ENCODE data around the gene SPON1.
"Not testable (repeated sequence)": the region's sequence is repeated elsewhere in the genome, so short reads cannot be mapped to it uniquely, and the experiment has no call there.

The SPON1 gene

DNA sequence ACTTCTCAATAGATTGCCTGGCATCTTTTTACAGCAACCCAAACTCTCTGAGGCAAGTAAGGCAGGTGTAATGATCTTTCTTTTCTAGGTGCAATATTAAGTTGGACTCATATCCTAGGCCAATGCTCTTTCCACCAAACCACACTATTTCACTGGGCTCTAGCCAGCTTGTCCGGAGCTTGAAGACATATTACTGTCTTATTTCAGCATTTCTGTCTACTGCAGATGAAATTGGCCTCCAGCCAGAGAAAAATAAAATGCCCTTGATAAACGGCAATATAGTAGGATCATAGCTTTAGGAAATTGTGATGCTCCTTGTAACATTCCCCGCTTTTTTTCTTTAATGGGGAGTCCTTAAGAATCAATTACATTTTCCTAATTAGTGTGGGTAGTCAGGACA, 48.1 kb downstream of the SPON1 start:
- Histone ChIP-seq H3K4me3 (ENCODE audit: low read length) (no peak overlapping the region), H3K9me3 (ENCODE audit: low read length) (no peaks in the 10 kb centered on the region), H3K4me1 (ENCODE audit: insufficient read depth, low read length) (no peaks in the 10 kb centered on the region), H2AFZ (ENCODE audit: low read depth, low read length) (no peak overlapping the region), H3K36me3 (ENCODE audit: insufficient read depth, low read length) (no peaks in the 10 kb centered on the region), H3K27me3 (ENCODE audit: insufficient read depth, low read length) (no peaks in the 10 kb centered on the region)

- no peaks in the 10 kb centered on the region for H3K27me3 ChIP-seq (ENCODE audit: insufficient read depth, low read length)
- H3K9me3 ChIP-seq (ENCODE audit: low read length) = no peaks in the 10 kb centered on the region
- no peaks in the 10 kb centered on the region for H3K36me3 ChIP-seq (ENCODE audit: insufficient read depth, low read length)
- no peak overlapping the region for H3K4me3 ChIP-seq (ENCODE audit: low read length)
- no peak overlapping the region for H2AFZ ChIP-seq (ENCODE audit: low read depth, low read length)
- H3K4me1 ChIP-seq (ENCODE audit: insufficient read depth, low read length) = no peaks in the 10 kb centered on the region
Measured at GRCh38 chr11:14012846-14013245, 50.3 kb downstream of the SPON1 start.

GRCh38 chr11:14015711-14016110, 53.2 kb downstream of the SPON1 start:
- no peaks in the 10 kb centered on the region for H3K27me3 ChIP-seq (ENCODE audit: insufficient read depth, low read length)
- H3K4me3 ChIP-seq (ENCODE audit: low read length) = no peak overlapping the region
- no peaks in the 10 kb centered on the region for H3K4me1 ChIP-seq (ENCODE audit: insufficient read depth, low read length)
- H2AFZ ChIP-seq (ENCODE audit: low read depth, low read length) = no peak overlapping the region
- H3K9me3 ChIP-seq (ENCODE audit: low read length) = no peaks in the 10 kb centered on the region
- no peaks in the 10 kb centered on the region for H3K36me3 ChIP-seq (ENCODE audit: insufficient read depth, low read length)

GRCh38 chr11:14018441-14018840, 55.9 kb downstream of the SPON1 start:
- Histone ChIP-seq H3K4me1 (ENCODE audit: insufficient read depth, low read length) (no peaks in the 10 kb centered on the region), H3K4me3 (ENCODE audit: low read length) (no peak overlapping the region), H2AFZ (ENCODE audit: low read depth, low read length) (no peak overlapping the region), H3K9me3 (ENCODE audit: low read length) (no peaks in the 10 kb centered on the region), H3K27me3 (ENCODE audit: insufficient read depth, low read length) (no peaks in the 10 kb centered on the region), H3K36me3 (ENCODE audit: insufficient read depth, low read length) (no peaks in the 10 kb centered on the region)

DNA sequence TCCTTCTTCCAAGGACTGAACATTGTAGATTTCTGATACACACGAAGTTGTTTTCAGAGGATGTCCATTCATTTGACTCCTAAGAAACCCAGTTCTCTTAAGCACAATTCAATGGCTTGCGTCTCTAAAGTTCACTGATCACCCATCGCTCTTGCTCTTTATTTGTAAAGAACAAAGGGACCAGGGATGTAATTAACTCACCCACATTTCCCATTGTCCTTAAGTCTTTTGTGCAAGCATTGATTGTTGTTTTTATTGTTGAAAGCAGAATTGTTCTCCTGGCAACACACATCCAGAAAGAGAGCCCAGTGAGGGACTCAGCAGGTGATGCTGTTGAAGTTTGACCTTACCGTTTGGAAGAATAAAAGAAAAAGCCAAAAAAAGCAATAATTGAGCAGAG, 59.2 kb downstream of the SPON1 start:
- H3K36me3 ChIP-seq (ENCODE audit: insufficient read depth, low read length) = no peaks in the 10 kb centered on the region
- no peaks in the 10 kb centered on the region for H3K4me1 ChIP-seq (ENCODE audit: insufficient read depth, low read length)
- H3K9me3 ChIP-seq (ENCODE audit: low read length) = no peaks in the 10 kb centered on the region
- no peaks in the 10 kb centered on the region for H3K27me3 ChIP-seq (ENCODE audit: insufficient read depth, low read length)
- no peak overlapping the region for H2AFZ ChIP-seq (ENCODE audit: low read depth, low read length)
- no peak overlapping the region for H3K4me3 ChIP-seq (ENCODE audit: low read length)

DNA sequence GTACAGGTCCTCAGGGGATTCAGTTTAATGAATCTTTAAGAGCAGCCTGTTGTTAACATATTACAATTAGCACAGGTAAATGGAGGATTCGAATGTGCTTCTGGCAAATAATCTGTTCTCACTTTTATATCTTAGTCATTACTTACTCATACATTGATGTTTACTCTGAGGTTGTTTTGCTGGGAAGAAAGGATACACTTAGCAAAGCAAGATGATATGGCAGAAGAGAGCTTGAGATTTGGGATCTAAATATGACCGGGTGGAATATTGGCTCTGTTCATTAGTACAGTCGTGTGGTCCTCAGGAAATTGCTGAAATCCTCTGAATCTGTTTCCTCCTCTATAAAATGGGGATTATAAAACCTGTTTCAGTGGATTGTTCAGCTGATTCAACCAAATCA, 59.7 kb downstream of the SPON1 start:
- Histone ChIP-seq H2AFZ (ENCODE audit: low read depth, low read length) (no peak overlapping the region), H3K4me3 (ENCODE audit: low read length) (no peak overlapping the region), H3K9me3 (ENCODE audit: low read length) (no peaks in the 10 kb centered on the region), H3K4me1 (ENCODE audit: insufficient read depth, low read length) (no peaks in the 10 kb centered on the region), H3K36me3 (ENCODE audit: insufficient read depth, low read length) (no peaks in the 10 kb centered on the region), H3K27me3 (ENCODE audit: insufficient read depth, low read length) (no peaks in the 10 kb centered on the region)

GRCh38 chr11:14022821-14023220, 60.3 kb downstream of the SPON1 start:
- H3K4me1 ChIP-seq (ENCODE audit: insufficient read depth, low read length) = no peaks in the 10 kb centered on the region
- H3K36me3 ChIP-seq (ENCODE audit: insufficient read depth, low read length) = no peaks in the 10 kb centered on the region
- no peaks in the 10 kb centered on the region for H3K27me3 ChIP-seq (ENCODE audit: insufficient read depth, low read length)
- no peaks in the 10 kb centered on the region for H3K9me3 ChIP-seq (ENCODE audit: low read length)
- H2AFZ ChIP-seq (ENCODE audit: low read depth, low read length) = no peak overlapping the region
- H3K4me3 ChIP-seq (ENCODE audit: low read length) = no peak overlapping the region

DNA sequence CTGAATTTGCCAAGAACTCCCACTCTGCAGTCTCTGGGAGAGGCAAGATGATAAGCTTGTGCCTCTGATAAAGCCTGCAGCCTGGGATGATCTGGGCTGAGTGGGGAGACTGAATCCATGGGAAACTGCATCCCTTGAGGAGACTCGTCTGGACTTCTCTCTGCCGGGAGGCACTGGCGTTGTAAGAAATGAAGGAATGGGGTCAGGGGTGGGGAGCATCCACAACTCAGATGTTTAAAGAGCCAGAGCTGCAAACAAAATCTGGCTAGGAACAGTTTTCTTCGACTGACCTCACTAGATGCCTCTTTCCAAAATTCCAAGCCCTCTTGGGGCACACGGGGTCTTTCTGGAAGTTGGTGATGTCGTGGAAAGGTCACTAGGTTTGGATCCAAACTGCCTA, 64.4 kb downstream of the SPON1 start:
- no peaks in the 10 kb centered on the region for H3K4me1 ChIP-seq (ENCODE audit: insufficient read depth, low read length)
- H3K27me3 ChIP-seq (ENCODE audit: insufficient read depth, low read length) = peaks cover 4% of the 10 kb centered on the region
- H3K9me3 ChIP-seq (ENCODE audit: low read length) = no peaks in the 10 kb centered on the region
- H2AFZ ChIP-seq (ENCODE audit: low read depth, low read length) = no peak overlapping the region
- no peaks in the 10 kb centered on the region for H3K36me3 ChIP-seq (ENCODE audit: insufficient read depth, low read length)
- H3K4me3 ChIP-seq (ENCODE audit: low read length) = no peak overlapping the region

DNA sequence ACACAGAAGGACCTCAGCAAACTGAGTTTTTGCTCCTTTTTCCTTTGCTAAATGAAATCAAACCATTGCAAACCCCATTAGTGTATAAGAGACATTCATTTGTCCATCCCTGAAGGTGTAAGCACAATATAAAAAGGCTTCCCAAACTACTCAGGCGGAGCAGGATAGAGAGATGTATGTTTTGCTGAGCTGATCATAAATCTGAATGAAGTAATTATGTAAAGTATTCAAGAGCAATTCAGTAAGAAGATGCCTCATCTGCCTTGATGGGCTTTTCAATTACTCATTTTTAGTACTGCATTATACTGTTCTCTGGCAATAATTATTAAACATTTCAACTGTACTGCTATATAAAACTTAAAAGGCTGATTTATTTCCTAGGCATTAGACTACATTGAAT, 65.0 kb downstream of the SPON1 start:
- H2AFZ ChIP-seq (ENCODE audit: low read depth, low read length) = no peak overlapping the region
- no peaks in the 10 kb centered on the region for H3K36me3 ChIP-seq (ENCODE audit: insufficient read depth, low read length)
- H3K9me3 ChIP-seq (ENCODE audit: low read length) = no peaks in the 10 kb centered on the region
- no peak overlapping the region for H3K4me3 ChIP-seq (ENCODE audit: low read length)
- H3K4me1 ChIP-seq (ENCODE audit: insufficient read depth, low read length) = no peaks in the 10 kb centered on the region
- H3K27me3 ChIP-seq (ENCODE audit: insufficient read depth, low read length) = peaks cover 4% of the 10 kb centered on the region

DNA sequence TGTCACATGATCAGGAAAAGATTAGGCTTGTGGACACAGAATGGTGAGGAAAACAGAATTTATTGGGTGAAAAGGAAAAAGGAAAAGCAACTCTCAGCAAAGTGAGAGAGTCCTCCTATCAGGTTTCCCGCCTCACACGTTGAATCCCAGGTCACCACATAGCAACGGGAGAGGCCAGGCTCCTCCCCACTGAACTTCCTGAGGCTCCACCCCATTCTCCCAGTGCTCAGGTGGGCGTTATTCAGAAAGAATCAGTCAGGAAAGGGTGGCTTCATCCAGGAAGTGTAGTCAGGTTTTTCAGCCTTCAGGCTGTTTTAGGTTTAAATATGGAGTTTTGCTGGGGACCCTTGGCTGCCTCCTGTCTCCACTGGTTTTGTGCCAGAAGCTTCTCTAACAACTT, 66.9 kb downstream of the SPON1 start:
- Histone ChIP-seq H3K27me3 (ENCODE audit: insufficient read depth, low read length) (peaks cover 4% of the 10 kb centered on the region), H3K4me3 (ENCODE audit: low read length) (no peak overlapping the region), H3K36me3 (ENCODE audit: insufficient read depth, low read length) (no peaks in the 10 kb centered on the region), H2AFZ (ENCODE audit: low read depth, low read length) (no peak overlapping the region), H3K9me3 (ENCODE audit: low read length) (no peaks in the 10 kb centered on the region), H3K4me1 (ENCODE audit: insufficient read depth, low read length) (no peaks in the 10 kb centered on the region)

- no peak overlapping the region for H3K4me3 ChIP-seq (ENCODE audit: low read length)
- H3K36me3 ChIP-seq (ENCODE audit: insufficient read depth, low read length) = no peaks in the 10 kb centered on the region
- H3K4me1 ChIP-seq (ENCODE audit: insufficient read depth, low read length) = no peaks in the 10 kb centered on the region
- peaks cover 4% of the 10 kb centered on the region for H3K27me3 ChIP-seq (ENCODE audit: insufficient read depth, low read length)
- H3K9me3 ChIP-seq (ENCODE audit: low read length) = no peaks in the 10 kb centered on the region
- H2AFZ ChIP-seq (ENCODE audit: low read depth, low read length) = no peak overlapping the region
Measured at GRCh38 chr11:14029971-14030920, 67.7 kb downstream of the SPON1 start.

- not testable (repeated sequence) for H2AFZ ChIP-seq (ENCODE audit: low read depth, low read length); H3K4me3 ChIP-seq (ENCODE audit: low read length); H3K27me3 ChIP-seq (ENCODE audit: insufficient read depth, low read length); H3K4me1 ChIP-seq (ENCODE audit: insufficient read depth, low read length); H3K9me3 ChIP-seq (ENCODE audit: low read length); H3K36me3 ChIP-seq (ENCODE audit: insufficient read depth, low read length)
Measured at GRCh38 chr11:14035526-14035925, 73.0 kb downstream of the SPON1 start.

GRCh38 chr11:14036469-14036868, 73.9 kb downstream of the SPON1 start:
- no peak overlapping the region for H3K4me3 ChIP-seq (ENCODE audit: low read length)
- H3K4me1 ChIP-seq (ENCODE audit: insufficient read depth, low read length) = no peaks in the 10 kb centered on the region
- no peaks in the 10 kb centered on the region for H3K36me3 ChIP-seq (ENCODE audit: insufficient read depth, low read length)
- no peaks in the 10 kb centered on the region for H3K9me3 ChIP-seq (ENCODE audit: low read length)
- no peaks in the 10 kb centered on the region for H3K27me3 ChIP-seq (ENCODE audit: insufficient read depth, low read length)
- no peak overlapping the region for H2AFZ ChIP-seq (ENCODE audit: low read depth, low read length)

DNA sequence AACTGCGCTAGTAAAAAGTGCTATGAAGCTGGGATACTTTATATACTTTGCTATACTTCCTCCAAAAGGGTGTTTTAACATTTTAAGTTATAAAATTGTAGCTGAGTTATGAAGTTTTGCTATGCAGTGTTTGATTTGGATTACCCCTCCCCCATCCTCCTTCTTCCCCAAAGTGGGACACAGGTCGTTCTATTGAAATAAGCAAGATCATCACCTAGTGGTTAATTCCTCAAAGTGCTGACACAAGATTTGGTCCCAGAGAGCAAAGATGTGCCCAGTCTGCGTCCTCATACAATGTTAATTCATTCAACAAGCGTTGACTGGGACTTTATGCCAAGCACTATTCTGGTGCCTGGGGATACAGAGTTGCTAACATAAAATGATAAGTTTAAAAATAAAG, 78.5 kb downstream of the SPON1 start:
- Histone ChIP-seq H2AFZ (ENCODE audit: low read depth, low read length) (no peak overlapping the region), H3K9me3 (ENCODE audit: low read length) (no peaks in the 10 kb centered on the region), H3K36me3 (ENCODE audit: insufficient read depth, low read length) (no peaks in the 10 kb centered on the region), H3K4me3 (ENCODE audit: low read length) (no peak overlapping the region), H3K27me3 (ENCODE audit: insufficient read depth, low read length) (no peaks in the 10 kb centered on the region), H3K4me1 (ENCODE audit: insufficient read depth, low read length) (no peaks in the 10 kb centered on the region)

Data from neuron (in vitro differentiated cells).